Measurements from ENCODE around the gene MACROD2.

GRCh38 chr20:15232243-15232642, 1236.9 kb downstream of the MACROD2 start:
- TF ChIP-seq, protein P1, sequence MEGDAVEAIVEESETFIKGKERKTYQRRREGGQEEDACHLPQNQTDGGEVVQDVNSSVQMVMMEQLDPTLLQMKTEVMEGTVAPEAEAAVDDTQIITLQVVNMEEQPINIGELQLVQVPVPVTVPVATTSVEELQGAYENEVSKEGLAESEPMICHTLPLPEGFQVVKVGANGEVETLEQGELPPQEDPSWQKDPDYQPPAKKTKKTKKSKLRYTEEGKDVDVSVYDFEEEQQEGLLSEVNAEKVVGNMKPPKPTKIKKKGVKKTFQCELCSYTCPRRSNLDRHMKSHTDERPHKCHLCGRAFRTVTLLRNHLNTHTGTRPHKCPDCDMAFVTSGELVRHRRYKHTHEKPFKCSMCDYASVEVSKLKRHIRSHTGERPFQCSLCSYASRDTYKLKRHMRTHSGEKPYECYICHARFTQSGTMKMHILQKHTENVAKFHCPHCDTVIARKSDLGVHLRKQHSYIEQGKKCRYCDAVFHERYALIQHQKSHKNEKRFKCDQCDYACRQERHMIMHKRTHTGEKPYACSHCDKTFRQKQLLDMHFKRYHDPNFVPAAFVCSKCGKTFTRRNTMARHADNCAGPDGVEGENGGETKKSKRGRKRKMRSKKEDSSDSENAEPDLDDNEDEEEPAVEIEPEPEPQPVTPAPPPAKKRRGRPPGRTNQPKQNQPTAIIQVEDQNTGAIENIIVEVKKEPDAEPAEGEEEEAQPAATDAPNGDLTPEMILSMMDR (conservative IDR thresholded peaks at IDR 0.05; ENCODE audit: low read depth in 2 of 2), result no peak
- TF ChIP-seq EZH2 (IDR thresholded peaks at IDR 0.05; ENCODE audit: low read depth, unreplicated experiment) (no peak), JUNB (IDR thresholded peaks at IDR 0.05; ENCODE audit: unreplicated experiment) (no peak), POLR2AphosphoS5 (IDR thresholded peaks at IDR 0.05; ENCODE audit: low read depth) (no peak), REST (IDR thresholded peaks at IDR 0.05; ENCODE audit: unreplicated experiment) (no peak), STAT1 (IDR thresholded peaks at IDR 0.05; ENCODE audit: unreplicated experiment) (no peak), EZH2phosphoT487 (IDR thresholded peaks at IDR 0.05; ENCODE audit: unreplicated experiment) (no peak), CREB1 (CRISPR knock-in tag; IDR thresholded peaks at IDR 0.05; ENCODE audit: low read depth) (no peak), ZNF114 (CRISPR knock-in tag; IDR thresholded peaks at IDR 0.05) (no peak), NANOG (IDR thresholded peaks at IDR 0.05; ENCODE audit: borderline replicate concordance) (no peak), ZNF462 (CRISPR knock-in tag; IDR thresholded peaks at IDR 0.05) (no peak)
- TF ChIP-seq, protein P2, sequence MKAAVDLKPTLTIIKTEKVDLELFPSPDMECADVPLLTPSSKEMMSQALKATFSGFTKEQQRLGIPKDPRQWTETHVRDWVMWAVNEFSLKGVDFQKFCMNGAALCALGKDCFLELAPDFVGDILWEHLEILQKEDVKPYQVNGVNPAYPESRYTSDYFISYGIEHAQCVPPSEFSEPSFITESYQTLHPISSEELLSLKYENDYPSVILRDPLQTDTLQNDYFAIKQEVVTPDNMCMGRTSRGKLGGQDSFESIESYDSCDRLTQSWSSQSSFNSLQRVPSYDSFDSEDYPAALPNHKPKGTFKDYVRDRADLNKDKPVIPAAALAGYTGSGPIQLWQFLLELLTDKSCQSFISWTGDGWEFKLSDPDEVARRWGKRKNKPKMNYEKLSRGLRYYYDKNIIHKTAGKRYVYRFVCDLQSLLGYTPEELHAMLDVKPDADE (IDR thresholded peaks at IDR 0.05), result no peak

Measured in GM23338 (cell line).